ENCODE results near the gene DDR2. TPM values are rescaled to one million over a fixed set of nuclear protein-coding genes. Genes with fewer than 3 reads are reported as not detected.

Gene DDR2
- total and polyA plus RNA-seq, 8 donors, result 6.8 to 117 (median 34.1) TPM

GRCh38 chr1:162823231-162823630 is 191.0 kb downstream of the DDR2 start:
- intact Hi-C loops (cut with DNase I; ENCODE audit: low total_unique reads), result no loop called here
- 63 to 74% (median 68%) methylated on average over 3 of the region's 3 CpGs for WGBS, 5 donors
- Histone ChIP-seq H3K9me3 (no peaks in the 10 kb centered on the region), H3K27me3 (peaks cover 0 to 19% (median 9%) of the 10 kb centered on the region in 3 donors), H3K4me1 (peaks cover 7 to 18% (median 14%) of the 10 kb centered on the region in 4 donors), H3K27ac (no peak overlapping the region), H3K36me3 (no peaks in the 10 kb centered on the region), H3K4me3 (no peak overlapping the region)
- no peak for TF ChIP-seq POLR2A (IDR thresholded peaks at IDR 0.05)
- no peak for DNase-seq

DNA sequence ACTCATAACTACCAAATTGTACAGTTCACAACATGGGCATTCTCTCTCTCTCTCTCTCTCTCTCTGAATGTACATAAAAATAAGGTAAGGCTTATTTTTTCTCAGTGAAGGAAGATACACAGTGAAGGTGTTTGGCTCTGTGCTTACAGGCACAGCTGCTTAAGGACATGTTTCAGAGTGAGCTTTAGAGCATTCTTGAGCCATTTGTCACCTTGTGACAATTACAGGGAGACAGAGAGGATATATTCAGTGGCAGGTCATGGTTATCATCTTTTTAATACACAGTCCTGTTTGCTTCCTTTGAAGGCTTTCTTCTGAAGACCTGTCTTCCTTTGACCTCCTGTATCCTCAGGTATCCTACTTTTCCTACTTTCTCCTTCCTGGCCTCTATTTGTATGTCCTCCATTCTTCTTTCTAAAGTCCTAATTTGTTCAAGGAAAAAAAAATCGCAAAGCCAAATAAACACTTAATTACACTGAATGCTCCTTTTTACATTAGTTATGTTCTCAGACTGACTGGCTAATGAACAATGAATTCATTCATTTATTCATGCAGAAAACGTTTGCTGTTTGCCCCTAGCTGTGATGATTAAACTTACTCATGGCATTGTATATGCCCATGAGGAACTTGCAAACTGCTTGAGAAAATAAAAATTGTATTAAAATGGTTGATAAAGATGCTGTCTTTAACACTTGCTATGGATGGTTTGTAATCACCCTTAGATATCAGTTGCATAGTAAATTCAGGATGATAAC is 191.7 kb downstream of the DDR2 start:
- WGBS, 5 donors, result 46 to 54% (median 52%) methylated on average over 2 of the region's 2 CpGs
- Histone ChIP-seq H3K9me3 (no peaks in the 10 kb centered on the region), H3K4me3 (no peak overlapping the region), H3K4me1 (peaks cover 7 to 18% (median 14%) of the 10 kb centered on the region in 4 donors), H3K27me3 (peaks cover 0 to 19% (median 9%) of the 10 kb centered on the region in 3 donors), H3K27ac (no peak overlapping the region), H3K36me3 (no peaks in the 10 kb centered on the region)
- intact Hi-C loops (cut with DNase I; ENCODE audit: low total_unique reads), result no loop called here
- DNase-seq, result no peak
- TF ChIP-seq POLR2AphosphoS5 (IDR thresholded peaks at IDR 0.05) (no peak), POLR2A (IDR thresholded peaks at IDR 0.05) (no peak), EP300 (IDR thresholded peaks at IDR 0.05) (no peak)
- TF ChIP-seq, protein P1, sequence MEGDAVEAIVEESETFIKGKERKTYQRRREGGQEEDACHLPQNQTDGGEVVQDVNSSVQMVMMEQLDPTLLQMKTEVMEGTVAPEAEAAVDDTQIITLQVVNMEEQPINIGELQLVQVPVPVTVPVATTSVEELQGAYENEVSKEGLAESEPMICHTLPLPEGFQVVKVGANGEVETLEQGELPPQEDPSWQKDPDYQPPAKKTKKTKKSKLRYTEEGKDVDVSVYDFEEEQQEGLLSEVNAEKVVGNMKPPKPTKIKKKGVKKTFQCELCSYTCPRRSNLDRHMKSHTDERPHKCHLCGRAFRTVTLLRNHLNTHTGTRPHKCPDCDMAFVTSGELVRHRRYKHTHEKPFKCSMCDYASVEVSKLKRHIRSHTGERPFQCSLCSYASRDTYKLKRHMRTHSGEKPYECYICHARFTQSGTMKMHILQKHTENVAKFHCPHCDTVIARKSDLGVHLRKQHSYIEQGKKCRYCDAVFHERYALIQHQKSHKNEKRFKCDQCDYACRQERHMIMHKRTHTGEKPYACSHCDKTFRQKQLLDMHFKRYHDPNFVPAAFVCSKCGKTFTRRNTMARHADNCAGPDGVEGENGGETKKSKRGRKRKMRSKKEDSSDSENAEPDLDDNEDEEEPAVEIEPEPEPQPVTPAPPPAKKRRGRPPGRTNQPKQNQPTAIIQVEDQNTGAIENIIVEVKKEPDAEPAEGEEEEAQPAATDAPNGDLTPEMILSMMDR (IDR thresholded peaks at IDR 0.05), result no peak

GRCh38 chr1:162829268-162829667 is 197.0 kb downstream of the DDR2 start:
- Histone ChIP-seq H3K27ac (no peak overlapping the region), H3K4me1 (no peaks in the 10 kb centered on the region), H3K9me3 (no peaks in the 10 kb centered on the region), H3K27me3 (no peaks in the 10 kb centered on the region), H3K4me3 (no peak overlapping the region), H3K36me3 (no peaks in the 10 kb centered on the region)
- DNase-seq, result no peak
- WGBS, 5 donors, result 86 to 100% (median 90%) methylated on average over 1 of the region's 1 CpG
- intact Hi-C loops (cut with DNase I; ENCODE audit: low total_unique reads), result no loop called here
- TF ChIP-seq POLR2AphosphoS5 (IDR thresholded peaks at IDR 0.05), result no peak
- TF ChIP-seq POLR2A (IDR thresholded peaks at IDR 0.05), result no peak
- TF ChIP-seq, protein P1 (IDR thresholded peaks at IDR 0.05), result no peak
- TF ChIP-seq EP300 (IDR thresholded peaks at IDR 0.05), result no peak

GRCh38 chr1:162832470-162832869 is 200.2 kb downstream of the DDR2 start:
- Histone ChIP-seq H3K27ac (no peak overlapping the region), H3K4me3 (no peak overlapping the region), H3K9me3 (no peaks in the 10 kb centered on the region), H3K27me3 (no peaks in the 10 kb centered on the region), H3K36me3 (no peaks in the 10 kb centered on the region), H3K4me1 (no peaks in the 10 kb centered on the region)
- TF ChIP-seq POLR2AphosphoS5 (IDR thresholded peaks at IDR 0.05) (no peak), EP300 (IDR thresholded peaks at IDR 0.05) (no peak), POLR2A (IDR thresholded peaks at IDR 0.05) (no peak)
- TF ChIP-seq, protein P1 (IDR thresholded peaks at IDR 0.05), result no peak
- no peak for DNase-seq
- intact Hi-C loops (cut with DNase I; ENCODE audit: low total_unique reads), result no loop called here
- WGBS, 5 donors, result 59 to 95% (median 87%) methylated on average over 3 of the region's 3 CpGs
